Panc1 (cell line): Measurements from ENCODE around the gene SLC31A2. TPM values are rescaled to one million over a fixed set of nuclear protein-coding genes. Genes with fewer than 3 reads are reported as not detected.
"Not testable (repeated sequence)": the region's sequence is repeated elsewhere in the genome, so short reads cannot be mapped to it uniquely, and the experiment has no call there.

Experiments used
- ATAC-seq: fragments of 200-7000 bp; cut with Tn5 transposase; 2 replicates; pipeline ENCODE4 v1.9.1; 2020; ENCODE audit warnings: mild to moderate bottlenecking, moderate library complexity
- BruUV-seq: library from RNA; stranded (reverse); fragments of 400-500 nt; replicated peaks from 2 replicates; lab custom pipeline; 2021; lab: Mats Ljungman, UMichigan
- CTCF ChIA-PET: fragments of 300-600 bp; sonication (Branson Sonifier 250); formaldehyde crosslinking; loops from one replicate; lab custom pipeline; 2022; ENCODE audit warnings: antibody characterized with exemption; lab: Charles Lee
- POLR2A ChIA-PET: fragments of 300-600 bp; sonication (Branson Sonifier 250); formaldehyde crosslinking; loops from one replicate; lab custom pipeline; 2022; ENCODE audit warnings: antibody characterized with exemption; lab: Charles Lee
- DNase-seq: peaks from one replicate; pipeline ENCODE4 v3.0.0-alpha.2; 2010; ENCODE audit warnings: low read depth, low spot score
- H3K27ac ChIP-seq: 2 replicates; pipeline ENCODE4 v1.5.1; 2011; ENCODE audit warnings: mild to moderate bottlenecking, low read length, inconsistent platforms
- H3K27me3 ChIP-seq: fragments of 200-500 bp; sonication (Bioruptor generic); 2 replicates; pipeline ENCODE4 v1.6.0; 2014; ENCODE audit warnings: low read length, inconsistent platforms; ENCODE audit not compliant: control insufficient read depth, insufficient read depth
- H3K36me3 ChIP-seq: fragments of 200-500 bp; sonication (Bioruptor generic); 2 replicates; pipeline ENCODE4 v1.5.1; 2014; ENCODE audit warnings: inconsistent platforms, mild to moderate bottlenecking, low read length, moderate library complexity; ENCODE audit not compliant: control insufficient read depth, insufficient read depth
- H3K4me1 ChIP-seq: 2 replicates; pipeline ENCODE4 v1.5.1; 2011; ENCODE audit warnings: inconsistent platforms, mild to moderate bottlenecking, low read length, moderate library complexity; ENCODE audit not compliant: control insufficient read depth, insufficient read depth
- H3K4me3 ChIP-seq, 2 experiments: 2 replicates each; pipeline ENCODE4 v1.5.1; 2011 to 2012; ENCODE audit warnings: low read depth in 2 of 2, low read length in 2 of 2, mild to moderate bottlenecking in 2 of 2, inconsistent platforms in 1 of 2, moderate library complexity in 1 of 2
- H3K9me3 ChIP-seq: fragments of 200-500 bp; sonication (Bioruptor generic); 2 replicates; pipeline ENCODE4 v1.5.1; 2014; ENCODE audit warnings: low read depth, mild to moderate bottlenecking, inconsistent platforms, low read length, moderate library complexity; ENCODE audit not compliant: control insufficient read depth, insufficient read depth
- CTCF ChIP-seq: fragments of 450-650 bp; IDR thresholded peaks from 2 replicates; pipeline ENCODE4 v1.5.1; 2017; ENCODE audit warnings: mild to moderate bottlenecking
- POLR2AphosphoS5 ChIP-seq: IDR thresholded peaks from 2 replicates; pipeline ENCODE4 v1.6.1; 2012; ENCODE audit warnings: mild to moderate bottlenecking, low read depth, low read length, moderate library complexity
- REST ChIP-seq, 2 experiments: IDR thresholded peaks; 2 replicates each; pipeline ENCODE4 v1.6.1; 2011 to 2012; ENCODE audit warnings: low read depth in 2 of 2, control low read depth in 1 of 2, low read length in 1 of 2, mild to moderate bottlenecking in 1 of 2, moderate library complexity in 1 of 2; ENCODE audit not compliant: insufficient read depth in 1 of 2
- SIN3A ChIP-seq: IDR thresholded peaks from 2 replicates; pipeline ENCODE4 v1.6.1; 2012; ENCODE audit warnings: low read depth, mild to moderate bottlenecking, low read length, moderate library complexity, borderline replicate concordance; ENCODE audit not compliant: insufficient read depth
- TCF7L2 ChIP-seq: IDR thresholded peaks from 2 replicates; pipeline ENCODE4 v1.6.1; 2011; ENCODE audit warnings: mild to moderate bottlenecking, low read depth, low read length, inconsistent platforms
- in situ Hi-C: cut with HindIII; loops from 2 replicates; pipeline ENCODE4 v1.10.0; 2016; ENCODE audit warnings: low sequenced_read_pairs, low pct_unique_long_range_greater_than_20kb
- intact Hi-C: fragments of 100-400 bp; cut with micrococcal nuclease; formaldehyde crosslinking; loops from one replicate; pipeline ENCODE4 v1.10.0; 2022; ENCODE audit not compliant: unreplicated experiment
- total RNA-seq: library from RNA; stranded (reverse); gene quantifications from one replicate; pipeline ENCODE4 v1.2.1, GENCODE V29; 2021; ENCODE audit not compliant: unreplicated experiment

Gene SLC31A2
- total RNA-seq, 1 experiment from 2014 or later = 5.3 TPM

- BruUV-seq, POLR2A ChIA-PET, H3K4me3 ChIP-seq, H3K27me3 ChIP-seq, H3K9me3 ChIP-seq, H3K4me1 ChIP-seq, in situ Hi-C loops, H3K27ac ChIP-seq, H3K36me3 ChIP-seq, CTCF ChIA-PET: not testable (repeated sequence)
- intact Hi-C loops = loop anchor here (5.0 kb wide), 1 partner anchor 186 kb away; no protein-coding TSS in a partner anchor
- peak; percentile 88 for TF ChIP-seq CTCF
- ATAC-seq (peak; percentile 78), DNase-seq (peak; percentile 5)
Observed at GRCh38 chr9:113112706-113113510, 37.9 kb upstream of the SLC31A2 start.

- in situ Hi-C loops, H3K36me3 ChIP-seq, ATAC-seq, H3K27ac ChIP-seq, H3K9me3 ChIP-seq, H3K4me3 ChIP-seq, POLR2A ChIA-PET, CTCF ChIA-PET, H3K27me3 ChIP-seq, BruUV-seq, DNase-seq, H3K4me1 ChIP-seq, intact Hi-C loops: not testable (repeated sequence)
Observed at GRCh38 chr9:113118829-113119228, 32.0 kb upstream of the SLC31A2 start.

GRCh38 chr9:113125386-113126035 is 25.3 kb upstream of the SLC31A2 start:
- BruUV-seq = no TSS peak
- Histone ChIP-seq H3K27ac (no peak overlapping the region), H3K4me3 (no peak overlapping the region), H3K4me1 (no peaks in the 10 kb centered on the region), H3K9me3 (no peaks in the 10 kb centered on the region), H3K36me3 (no peaks in the 10 kb centered on the region), H3K27me3 (peaks cover 2% of the 10 kb centered on the region; the same call in 1 of the 2 replicates)
- ATAC-seq (no peak), DNase-seq (no peak)
- intact Hi-C loops = no loop called here
- TF ChIP-seq CTCF = no peak
- no peak for TF ChIP-seq REST (IDR thresholded peaks at IDR 0.05; ENCODE audit: insufficient read depth in 1 of 2, low read depth in 2 of 2, low read length in 1 of 2)
- no peak for TF ChIP-seq SIN3A
- TF ChIP-seq TCF7L2 = no peak
- no peak for TF ChIP-seq POLR2AphosphoS5
- in situ Hi-C loops = no loop called here
- ChIA-PET CTCF (no interaction called here), POLR2A (interaction anchor here (0.6 kb wide), 1 partner anchor 25 kb away, joined by 3 read pairs; the partner anchor contains the start of gene SLC31A2)
